ENCODE results near the gene PSME3IP1. TPM values are rescaled to one million over a fixed set of nuclear protein-coding genes. Genes with fewer than 3 reads are reported as not detected.
"Not testable (repeated sequence)": the region's sequence is repeated elsewhere in the genome, so short reads cannot be mapped to it uniquely, and the experiment has no call there.

PSME3IP1 gene
- total and polyA plus RNA-seq, 2 of the 8 experiments (the other 6 are each of a cell fraction or from before 2014, with no cell fraction given): 95.1 to 98.3 TPM

DNA sequence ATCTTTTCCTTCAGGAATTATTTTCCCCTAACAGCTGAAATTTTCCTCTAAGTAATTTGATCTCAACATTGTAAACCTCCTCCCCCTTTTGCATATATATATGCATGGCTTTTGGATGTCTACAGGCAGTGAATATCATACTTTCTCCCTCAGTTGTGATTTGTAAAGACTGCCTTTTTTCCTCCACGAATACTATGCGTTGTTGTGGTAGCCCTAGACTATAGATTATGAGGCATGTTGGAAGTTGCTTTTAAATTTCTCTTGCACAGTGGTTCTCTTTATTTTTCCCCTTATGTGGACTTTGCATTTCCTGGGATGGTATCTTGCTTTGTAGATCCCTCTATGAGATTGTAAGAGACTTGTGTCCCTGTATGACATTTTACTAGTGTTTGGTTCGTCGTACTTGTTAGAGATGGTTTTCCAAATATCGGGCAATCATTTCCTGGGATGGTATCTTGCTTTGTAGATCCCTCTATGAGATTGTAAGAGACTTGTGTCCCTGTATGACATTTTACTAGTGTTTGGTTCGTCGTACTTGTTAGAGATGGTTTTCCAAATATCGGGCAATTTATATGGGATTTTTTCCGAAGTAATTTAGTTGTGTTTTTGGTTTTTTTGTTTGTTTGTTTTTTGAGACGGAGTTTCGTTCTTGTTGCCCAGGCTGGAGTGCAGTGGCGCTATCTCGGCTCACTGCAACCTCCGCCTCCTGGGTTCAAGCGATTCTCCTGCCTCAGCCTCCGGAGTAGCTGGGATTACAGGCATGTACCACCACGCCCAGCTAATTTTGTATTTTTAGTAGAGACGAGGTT, 2.3 kb upstream of the PSME3IP1 start:
- H3K9ac ChIP-seq (replicated peaks in 1 of 4; ENCODE audit: extremely low read depth in 1 of 4, low read depth in 3 of 4, low read length in 3 of 4); H3K27ac ChIP-seq (ENCODE audit: low read depth, low read length); POLR2A ChIA-PET (ENCODE audit: partially characterized antibody); H3K4ac ChIP-seq (replicated peaks; ENCODE audit: insufficient read length, low read depth, low read length); H3K27me3 ChIP-seq (replicated peaks in 1 of 4; ENCODE audit: control insufficient read depth in 3 of 4, extremely low read depth in 1 of 4, insufficient read depth in 3 of 4, low read length in 3 of 4); H4K8ac ChIP-seq (ENCODE audit: extremely low read depth, insufficient read depth, low read length); H2AK5ac ChIP-seq (ENCODE audit: low read depth, low read length); H3K4me1 ChIP-seq (replicated peaks in 1 of 4; ENCODE audit: control insufficient read depth in 3 of 4, insufficient read depth in 4 of 4, low read length in 3 of 4); FAIRE-seq; H2BK120ac ChIP-seq (replicated peaks; ENCODE audit: low read depth, low read length); H2BK5ac ChIP-seq (ENCODE audit: low read depth, low read length); H3K23ac ChIP-seq (ENCODE audit: insufficient read length); H2BK12ac ChIP-seq (ENCODE audit: low read depth, low read length); H3K18ac ChIP-seq (ENCODE audit: extremely low read depth, low read length); H3K36me3 ChIP-seq (ENCODE audit: control insufficient read depth in 2 of 4, insufficient read depth in 4 of 4, low read length in 3 of 4); H3K56ac ChIP-seq (replicated peaks; ENCODE audit: insufficient read length, low read depth, low read length); H3K79me1 ChIP-seq (ENCODE audit: low read depth, low read length); H4K20me1 ChIP-seq (replicated peaks in 1 of 2; ENCODE audit: control insufficient read depth in 1 of 2, insufficient read depth in 2 of 2, low read length in 2 of 2); H4K5ac ChIP-seq (ENCODE audit: insufficient read length, low read depth, low read length); DNase-seq (ENCODE audit: low read depth in 1 of 2, low spot score in 2 of 2); H4K91ac ChIP-seq (replicated peaks; ENCODE audit: insufficient read length, low read length); H2BK15ac ChIP-seq (ENCODE audit: low read length); H2BK20ac ChIP-seq (ENCODE audit: low read length); H2AFZ ChIP-seq (ENCODE audit: low read length); H3K9me3 ChIP-seq (ENCODE audit: insufficient read depth in 2 of 2, low read depth in 1 of 2, low read length in 1 of 2); H3K14ac ChIP-seq (ENCODE audit: insufficient read length): not testable (repeated sequence)
- Histone ChIP-seq H3K4me3 (ENCODE audit: extremely low read depth in 1 of 4, insufficient read depth in 2 of 4, low read depth in 3 of 4, low read length in 4 of 4) (peak overlapping the region; percentile 70 to 94 (median 88); a peak in 7 of 8 replicates), H3K4me2 (ENCODE audit: insufficient read depth in 1 of 2, low read depth in 2 of 2, low read length in 2 of 2) (peak overlapping the region; percentile 89 to 92), H3K23me2 (ENCODE audit: low read depth, low read length) (peaks cover 14% of the 10 kb centered on the region), H3K79me2 (ENCODE audit: control insufficient read depth in 1 of 2, insufficient read depth in 2 of 2, low read length in 2 of 2) (peaks cover 4 to 87% of the 10 kb centered on the region in 2 experiments)
- CTCF ChIA-PET (ENCODE audit: partially characterized antibody): interaction anchor here (0.6 to 1.3 kb wide), 4 partner anchors 16 to 55 kb away, joined by 3 read pairs; no protein-coding TSS in a partner anchor
- 92 to 100% methylated on average over 2 to 18 of the region's 18 CpGs for WGBS, 2 experiments (ENCODE audit: extremely low coverage in 1 of 2, insufficient coverage in 1 of 2, insufficient read length in 1 of 2, insufficient replicate concordance in 2 of 2, low coverage in 1 of 2, low lambda C conversion rate in 2 of 2, missing lambda C conversion rate in 1 of 2)
